ENCODE data around the gene C1orf167.

Gene C1orf167

DNA sequence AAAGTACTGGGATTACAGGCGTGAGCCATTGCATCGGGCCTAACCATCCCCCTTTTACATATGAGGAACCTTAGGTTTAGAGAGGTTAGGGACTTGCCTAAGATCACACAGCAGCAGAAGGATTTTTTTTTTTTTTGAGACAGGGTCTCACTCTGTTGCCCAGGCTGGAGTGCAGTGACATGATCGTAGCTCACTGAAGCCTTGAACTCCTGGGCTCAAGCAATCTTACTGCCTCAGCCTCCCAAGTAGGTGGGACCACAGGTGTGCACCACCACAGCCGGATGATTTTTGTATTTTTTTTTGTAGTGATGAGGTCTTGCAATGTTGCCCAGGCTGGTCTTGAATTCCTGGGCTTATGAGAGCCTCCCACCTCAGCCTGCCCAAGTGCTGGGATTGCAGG lies 2.2 kb upstream of the C1orf167 start:
- in situ Hi-C loops (cut with HindIII; ENCODE audit: low sequenced_read_pairs): no loop called here
- no peak for DNase-seq (ENCODE audit: low read depth, low spot score)
- TF ChIP-seq, protein P1, sequence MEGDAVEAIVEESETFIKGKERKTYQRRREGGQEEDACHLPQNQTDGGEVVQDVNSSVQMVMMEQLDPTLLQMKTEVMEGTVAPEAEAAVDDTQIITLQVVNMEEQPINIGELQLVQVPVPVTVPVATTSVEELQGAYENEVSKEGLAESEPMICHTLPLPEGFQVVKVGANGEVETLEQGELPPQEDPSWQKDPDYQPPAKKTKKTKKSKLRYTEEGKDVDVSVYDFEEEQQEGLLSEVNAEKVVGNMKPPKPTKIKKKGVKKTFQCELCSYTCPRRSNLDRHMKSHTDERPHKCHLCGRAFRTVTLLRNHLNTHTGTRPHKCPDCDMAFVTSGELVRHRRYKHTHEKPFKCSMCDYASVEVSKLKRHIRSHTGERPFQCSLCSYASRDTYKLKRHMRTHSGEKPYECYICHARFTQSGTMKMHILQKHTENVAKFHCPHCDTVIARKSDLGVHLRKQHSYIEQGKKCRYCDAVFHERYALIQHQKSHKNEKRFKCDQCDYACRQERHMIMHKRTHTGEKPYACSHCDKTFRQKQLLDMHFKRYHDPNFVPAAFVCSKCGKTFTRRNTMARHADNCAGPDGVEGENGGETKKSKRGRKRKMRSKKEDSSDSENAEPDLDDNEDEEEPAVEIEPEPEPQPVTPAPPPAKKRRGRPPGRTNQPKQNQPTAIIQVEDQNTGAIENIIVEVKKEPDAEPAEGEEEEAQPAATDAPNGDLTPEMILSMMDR (IDR thresholded peaks at IDR 0.05; ENCODE audit: low read depth, low read length): no peak
- H3K4me3 ChIP-seq (ENCODE audit: low read depth, low read length): no peak overlapping the region

DNA sequence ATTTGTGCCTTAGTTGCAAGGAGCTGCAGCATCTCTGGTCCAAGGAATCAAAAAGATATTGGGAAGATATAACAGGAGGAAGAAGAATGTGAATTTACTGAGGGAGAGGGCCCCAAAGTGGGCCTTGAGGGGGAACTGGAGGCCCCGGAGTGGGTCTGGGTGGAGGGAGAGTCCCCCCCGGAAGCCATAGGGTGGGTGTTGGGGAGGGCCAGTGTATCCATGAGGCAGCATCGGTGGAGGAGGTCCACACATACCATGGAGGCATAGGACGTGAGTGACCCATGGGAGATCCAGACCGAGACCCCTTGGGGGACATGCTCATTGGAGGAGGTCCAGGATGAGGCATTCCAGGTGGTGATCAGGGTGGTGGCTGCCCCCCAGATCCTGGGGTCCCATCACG lies 708 bp upstream of the C1orf167 start:
- H3K4me3 ChIP-seq (ENCODE audit: low read depth, low read length): no peak overlapping the region
- in situ Hi-C loops (cut with HindIII; ENCODE audit: low sequenced_read_pairs): no loop called here
- no peak for DNase-seq (ENCODE audit: low read depth, low spot score)
- TF ChIP-seq, protein P1 (IDR thresholded peaks at IDR 0.05; ENCODE audit: low read depth, low read length): no peak

DNA sequence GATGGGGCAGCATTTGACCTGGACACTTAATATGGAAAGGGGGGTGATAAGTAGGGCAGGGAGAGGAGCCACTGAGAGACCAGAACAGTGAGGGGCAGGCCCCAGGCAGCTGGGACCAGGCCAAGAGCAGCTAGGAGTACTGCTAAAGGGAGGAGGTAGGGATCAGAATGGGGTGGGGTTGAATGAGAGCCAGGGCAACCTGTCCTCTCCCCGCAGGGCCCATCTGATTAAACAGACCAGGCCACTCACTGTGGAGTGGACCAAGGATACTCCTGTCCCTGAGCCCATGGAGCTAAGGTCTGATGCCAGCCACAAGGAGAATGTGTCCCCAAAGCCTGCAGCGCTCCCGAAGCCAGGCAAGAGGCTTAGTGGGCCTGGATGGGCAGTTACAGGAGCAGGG lies 2.1 kb downstream of the C1orf167 start:
- TF ChIP-seq, protein P1 (IDR thresholded peaks at IDR 0.05; ENCODE audit: low read depth, low read length): no peak
- in situ Hi-C loops (cut with HindIII; ENCODE audit: low sequenced_read_pairs): no loop called here
- no peak overlapping the region for H3K4me3 ChIP-seq (ENCODE audit: low read depth, low read length)
- DNase-seq (ENCODE audit: low read depth, low spot score): no peak

DNA sequence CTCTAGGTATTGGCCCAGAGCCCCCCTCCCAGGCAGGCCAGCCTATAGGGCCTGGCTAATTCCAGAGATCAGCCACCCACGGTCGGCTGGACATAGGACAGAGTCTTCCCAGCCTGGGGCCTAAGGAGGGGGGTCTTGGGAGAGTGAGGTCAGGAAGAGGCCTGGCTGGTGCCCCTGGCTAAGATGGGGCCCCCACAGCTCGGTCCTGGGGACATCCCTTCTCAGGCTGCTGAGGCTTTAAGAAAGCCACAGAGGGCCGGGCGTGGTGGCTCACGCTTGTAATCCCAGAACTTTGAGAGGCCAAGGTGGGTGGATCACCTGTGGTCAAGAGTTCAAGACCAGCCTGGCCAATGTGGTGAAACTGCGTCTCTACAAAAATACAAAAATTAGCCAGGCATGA lies 2.5 kb downstream of the C1orf167 start:
- H3K4me3 ChIP-seq (ENCODE audit: low read depth, low read length): no peak overlapping the region
- no peak for DNase-seq (ENCODE audit: low read depth, low spot score)
- in situ Hi-C loops (cut with HindIII; ENCODE audit: low sequenced_read_pairs): no loop called here
- TF ChIP-seq, protein P1 (IDR thresholded peaks at IDR 0.05; ENCODE audit: low read depth, low read length): no peak

DNA sequence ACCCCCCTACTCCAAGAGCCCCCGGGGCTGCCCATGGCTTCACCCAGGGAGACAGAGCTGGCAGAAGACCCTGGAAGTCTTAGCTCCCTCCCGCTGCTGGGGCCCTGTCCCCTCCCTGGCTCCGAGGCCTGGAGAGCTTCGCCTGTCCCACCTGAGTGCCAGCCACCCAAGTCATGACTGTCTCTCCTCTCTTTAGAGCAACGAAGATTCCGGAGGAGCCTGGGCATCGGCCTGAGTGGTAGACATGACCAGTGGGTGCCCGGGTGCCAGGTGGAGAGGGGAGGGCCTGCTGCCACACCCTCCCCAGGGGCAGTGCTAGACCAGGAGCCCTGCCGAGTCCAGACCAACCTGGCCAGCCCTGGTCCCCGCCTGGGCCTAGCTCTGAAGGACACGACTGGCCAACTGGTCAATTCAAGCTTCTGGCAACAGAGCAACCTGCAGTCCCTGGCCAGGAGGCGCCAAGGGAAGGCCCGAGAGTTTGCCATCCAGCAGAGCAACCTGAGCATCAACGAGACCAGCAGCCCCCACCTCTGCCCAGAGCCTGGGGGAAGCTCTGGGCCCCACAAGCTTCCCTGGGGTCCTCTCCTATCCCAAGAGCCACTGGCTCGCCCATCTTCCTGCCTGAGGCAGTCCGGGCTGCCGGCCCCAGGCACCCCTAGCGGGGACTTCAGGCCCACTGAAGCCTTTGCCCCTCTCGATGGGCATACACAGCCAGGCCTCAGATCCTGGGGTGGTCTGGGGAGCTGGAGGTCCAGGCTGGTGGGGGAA lies 3.9 kb downstream of the C1orf167 start:
- TF ChIP-seq, protein P1 (IDR thresholded peaks at IDR 0.05; ENCODE audit: low read depth, low read length): no peak
- DNase-seq (ENCODE audit: low read depth, low spot score): no peak
- H3K4me3 ChIP-seq (ENCODE audit: low read depth, low read length): no peak overlapping the region
- in situ Hi-C loops (cut with HindIII; ENCODE audit: low sequenced_read_pairs): no loop called here

DNA sequence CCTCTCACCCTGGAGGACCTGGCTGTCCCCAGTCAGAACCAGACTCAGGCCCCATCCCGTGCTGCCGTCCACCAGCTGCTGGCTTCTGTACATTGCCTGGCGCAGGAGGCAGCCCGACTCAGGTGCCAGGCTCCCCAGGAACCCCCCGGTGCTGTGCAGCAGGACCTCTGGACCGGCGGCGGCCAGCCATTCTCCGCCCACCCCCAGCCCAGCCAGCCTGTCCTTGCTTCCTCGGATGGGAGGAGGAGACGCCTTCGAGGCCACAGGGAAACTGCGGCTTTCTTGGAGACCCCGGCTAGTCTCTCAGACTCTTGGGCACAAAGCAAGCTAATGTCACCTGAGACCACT lies 4.4 kb downstream of the C1orf167 start:
- in situ Hi-C loops (cut with HindIII; ENCODE audit: low sequenced_read_pairs): no loop called here
- no peak overlapping the region for H3K4me3 ChIP-seq (ENCODE audit: low read depth, low read length)
- no peak for DNase-seq (ENCODE audit: low read depth, low spot score)
- TF ChIP-seq, protein P1 (IDR thresholded peaks at IDR 0.05; ENCODE audit: low read depth, low read length): no peak
